Measurements from ENCODE around the gene B4GALT3.

Gene B4GALT3

GRCh38 chr1:161223805-161224694 lies 46.7 kb upstream of the B4GALT3 start:
- peaks cover 16% of the 10 kb centered on the region for H3K36me3 ChIP-seq (ENCODE audit: insufficient read depth, insufficient read length, low read length)
- TF ChIP-seq YY1 (IDR thresholded peaks at IDR 0.05; ENCODE audit: insufficient read depth, insufficient read length) = no peak
- TF ChIP-seq ZNF274 (IDR thresholded peaks at IDR 0.05; ENCODE audit: low read depth, low read length) = no peak
- TF ChIP-seq SUZ12 (IDR thresholded peaks at IDR 0.05; ENCODE audit: extremely low read depth, insufficient read depth, insufficient read length) = no peak
- H3K9ac ChIP-seq (ENCODE audit: insufficient read length, low read depth) = no peak overlapping the region
- peaks cover 16% of the 10 kb centered on the region for H3K4me1 ChIP-seq (ENCODE audit: insufficient read depth, insufficient read length)
- H3K9me3 ChIP-seq (ENCODE audit: insufficient read depth, low read length) = no peaks in the 10 kb centered on the region
- DNase-seq (ENCODE audit: low read depth, low spot score) = no peak
- no peaks in the 10 kb centered on the region for H3K27me3 ChIP-seq (ENCODE audit: insufficient read depth, insufficient read length)
- H3K4me3 ChIP-seq (ENCODE audit: insufficient read length, low read depth) = no peak overlapping the region

DNA sequence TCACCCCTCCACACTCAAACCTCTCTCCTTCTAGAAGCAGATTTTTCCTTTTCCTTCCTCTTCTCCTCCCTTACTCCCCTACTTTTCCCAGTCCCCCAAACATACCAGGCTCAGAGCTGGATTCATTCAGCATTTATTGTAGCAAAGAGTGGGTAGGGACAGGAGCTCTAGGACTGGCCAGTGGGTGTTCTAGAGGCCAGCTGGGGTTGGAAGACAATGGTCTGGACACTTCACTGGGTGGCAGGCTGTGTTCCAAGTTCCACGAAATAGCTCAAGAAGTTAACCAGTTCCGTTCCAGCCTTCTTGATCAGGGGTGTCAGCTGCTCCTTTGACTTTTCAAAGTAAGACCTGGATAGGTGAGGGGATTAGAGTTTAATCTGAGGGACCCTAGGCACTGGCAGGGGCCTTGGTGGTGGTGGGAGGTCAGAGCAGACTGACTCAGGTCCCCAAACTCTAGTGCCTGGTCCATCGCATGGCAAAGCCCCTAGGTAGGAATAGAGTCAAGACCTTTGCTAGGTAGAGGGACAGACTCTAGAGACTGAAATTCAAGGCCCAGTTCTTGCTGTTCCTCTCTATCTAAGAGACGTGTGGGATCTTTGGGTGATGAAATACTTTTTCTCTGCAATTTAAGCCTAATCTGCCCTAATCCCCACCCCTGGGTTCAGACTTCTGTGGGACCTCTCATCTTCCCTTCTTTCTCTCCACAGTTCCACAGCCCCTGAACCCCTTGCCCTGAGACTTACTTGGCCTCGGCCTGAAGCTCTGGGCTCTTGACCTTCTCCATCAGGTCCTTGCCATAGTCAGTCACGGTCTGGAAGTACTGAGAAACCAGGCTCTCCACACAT lies 45.1 kb upstream of the B4GALT3 start:
- no peak overlapping the region for H3K4me3 ChIP-seq (ENCODE audit: insufficient read length, low read depth)
- peaks cover 17% of the 10 kb centered on the region for H3K4me1 ChIP-seq (ENCODE audit: insufficient read depth, insufficient read length)
- TF ChIP-seq SUZ12 (IDR thresholded peaks at IDR 0.05; ENCODE audit: extremely low read depth, insufficient read depth, insufficient read length) (no peak), YY1 (IDR thresholded peaks at IDR 0.05; ENCODE audit: insufficient read depth, insufficient read length) (no peak), ZNF274 (IDR thresholded peaks at IDR 0.05; ENCODE audit: low read depth, low read length) (no peak)
- DNase-seq (ENCODE audit: low read depth, low spot score) = no peak
- no peak overlapping the region for H3K9ac ChIP-seq (ENCODE audit: insufficient read length, low read depth)
- H3K27me3 ChIP-seq (ENCODE audit: insufficient read depth, insufficient read length) = no peaks in the 10 kb centered on the region
- H3K9me3 ChIP-seq (ENCODE audit: insufficient read depth, low read length) = no peaks in the 10 kb centered on the region
- H3K36me3 ChIP-seq (ENCODE audit: insufficient read depth, insufficient read length, low read length) = no peaks in the 10 kb centered on the region

DNA sequence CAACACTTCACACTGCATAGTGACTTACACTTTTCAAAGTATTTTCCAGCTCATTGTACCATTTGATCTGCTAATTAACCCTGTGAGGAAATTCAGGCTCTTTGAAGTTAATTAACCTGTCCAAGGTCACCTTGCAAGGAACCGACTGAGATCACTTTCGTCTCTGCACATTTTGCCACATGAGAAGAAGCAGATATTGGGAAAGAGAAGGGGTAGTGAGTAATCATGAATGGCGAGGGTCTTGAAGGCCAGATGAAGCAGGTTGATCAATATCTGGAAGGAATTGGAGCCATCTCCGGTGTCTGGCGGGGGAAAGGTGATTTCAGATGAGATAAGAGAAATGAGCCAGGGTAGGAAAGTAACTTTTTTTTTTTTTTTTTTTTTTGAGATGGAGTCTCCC lies 42.7 kb upstream of the B4GALT3 start:
- DNase-seq (ENCODE audit: low read depth, low spot score) = no peak
- peaks cover 8% of the 10 kb centered on the region for H3K36me3 ChIP-seq (ENCODE audit: insufficient read depth, insufficient read length, low read length)
- H3K4me3 ChIP-seq (ENCODE audit: insufficient read length, low read depth) = no peak overlapping the region
- no peak overlapping the region for H3K9ac ChIP-seq (ENCODE audit: insufficient read length, low read depth)
- H3K4me1 ChIP-seq (ENCODE audit: insufficient read depth, insufficient read length) = peaks cover 15% of the 10 kb centered on the region
- TF ChIP-seq YY1 (IDR thresholded peaks at IDR 0.05; ENCODE audit: insufficient read depth, insufficient read length) = no peak
- TF ChIP-seq ZNF274 (IDR thresholded peaks at IDR 0.05; ENCODE audit: low read depth, low read length) = no peak
- TF ChIP-seq SUZ12 (IDR thresholded peaks at IDR 0.05; ENCODE audit: extremely low read depth, insufficient read depth, insufficient read length) = no peak
- no peaks in the 10 kb centered on the region for H3K9me3 ChIP-seq (ENCODE audit: insufficient read depth, low read length)
- no peaks in the 10 kb centered on the region for H3K27me3 ChIP-seq (ENCODE audit: insufficient read depth, insufficient read length)

DNA sequence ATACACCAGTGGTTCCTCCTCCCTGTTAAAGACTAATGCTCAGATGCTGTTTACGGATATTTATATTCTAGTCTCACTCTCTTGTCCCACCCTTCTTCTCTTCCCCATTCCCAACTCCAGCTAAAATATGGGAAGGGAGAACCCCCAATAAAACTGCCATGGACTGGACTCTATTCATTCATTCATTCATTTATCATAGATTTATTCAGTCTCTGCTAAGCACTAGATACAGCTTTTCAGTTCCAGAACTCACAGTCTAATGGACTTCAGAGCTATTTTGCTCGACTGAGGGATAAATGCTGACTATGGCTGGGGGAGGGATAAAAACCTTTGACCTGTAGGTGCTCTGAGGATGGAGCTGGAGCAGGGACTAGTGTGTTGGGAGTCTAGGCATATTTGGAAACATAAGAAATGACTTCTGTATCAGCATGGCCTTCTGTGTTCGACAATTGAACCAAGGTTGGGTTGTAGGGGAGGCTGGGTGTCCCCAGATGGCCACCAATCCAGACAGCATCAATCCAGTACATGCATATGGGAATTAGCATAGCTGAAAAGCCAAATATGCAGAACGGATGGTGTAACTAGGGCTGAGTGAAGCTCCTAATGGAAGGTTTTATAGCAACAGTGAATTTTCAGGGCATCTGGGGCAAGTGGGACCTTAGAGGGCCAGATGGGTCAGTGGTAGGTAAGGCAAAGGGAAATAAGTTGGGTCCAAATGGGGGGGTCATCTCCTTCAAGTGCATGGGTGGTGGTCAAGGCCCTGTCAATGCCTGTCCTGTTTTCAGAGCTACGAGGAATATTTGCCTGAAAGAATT lies 42.0 kb upstream of the B4GALT3 start:
- Histone ChIP-seq H3K9me3 (ENCODE audit: insufficient read depth, low read length) (no peaks in the 10 kb centered on the region), H3K9ac (ENCODE audit: insufficient read length, low read depth) (no peak overlapping the region), H3K27me3 (ENCODE audit: insufficient read depth, insufficient read length) (no peaks in the 10 kb centered on the region), H3K4me3 (ENCODE audit: insufficient read length, low read depth) (no peak overlapping the region), H3K4me1 (ENCODE audit: insufficient read depth, insufficient read length) (peaks cover 14% of the 10 kb centered on the region), H3K36me3 (ENCODE audit: insufficient read depth, insufficient read length, low read length) (peaks cover 14% of the 10 kb centered on the region)
- no peak for TF ChIP-seq SUZ12 (IDR thresholded peaks at IDR 0.05; ENCODE audit: extremely low read depth, insufficient read depth, insufficient read length)
- DNase-seq (ENCODE audit: low read depth, low spot score) = no peak

DNA sequence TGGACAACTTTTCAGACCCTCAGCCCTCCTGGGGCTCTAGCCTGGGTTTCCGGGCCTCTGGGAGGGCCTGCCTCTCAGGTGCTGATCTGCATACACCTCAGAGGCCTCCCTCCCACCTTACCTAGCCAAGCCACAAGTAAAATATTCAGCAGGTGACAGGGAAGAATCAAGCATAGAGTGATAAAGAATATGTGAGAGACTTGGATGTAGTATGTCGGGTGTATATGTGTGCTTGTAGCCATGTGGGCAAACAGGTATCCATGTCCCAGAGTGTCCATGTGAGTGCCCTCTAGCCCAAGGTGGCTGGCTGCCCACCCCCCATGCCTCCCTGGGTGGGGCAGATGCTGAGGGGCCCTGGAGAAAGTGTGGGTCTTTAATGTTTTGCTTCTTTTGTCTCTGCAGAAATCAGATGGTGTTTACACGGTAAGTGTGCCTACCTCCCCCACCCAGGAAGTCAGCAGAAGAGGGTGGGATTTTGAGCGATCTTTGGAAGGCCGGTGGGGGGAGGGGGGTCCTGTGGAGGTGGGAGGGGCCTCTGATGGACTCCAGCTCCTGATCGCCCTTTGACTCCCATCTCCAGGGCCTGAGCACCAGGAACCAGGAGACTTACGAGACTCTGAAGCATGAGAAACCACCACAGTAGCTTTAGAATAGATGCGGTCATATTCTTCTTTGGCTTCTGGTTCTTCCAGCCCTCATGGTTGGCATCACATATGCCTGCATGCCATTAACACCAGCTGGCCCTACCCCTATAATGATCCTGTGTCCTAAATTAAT lies 41.2 kb upstream of the B4GALT3 start:
- H3K9me3 ChIP-seq (ENCODE audit: insufficient read depth, low read length) = no peaks in the 10 kb centered on the region
- H3K4me3 ChIP-seq (ENCODE audit: insufficient read length, low read depth) = no peak overlapping the region
- DNase-seq (ENCODE audit: low read depth, low spot score) = no peak
- peaks cover 14% of the 10 kb centered on the region for H3K4me1 ChIP-seq (ENCODE audit: insufficient read depth, insufficient read length)
- TF ChIP-seq ZNF274 (IDR thresholded peaks at IDR 0.05; ENCODE audit: low read depth, low read length) = no peak
- no peak for TF ChIP-seq YY1 (IDR thresholded peaks at IDR 0.05; ENCODE audit: insufficient read depth, insufficient read length)
- no peak for TF ChIP-seq SUZ12 (IDR thresholded peaks at IDR 0.05; ENCODE audit: extremely low read depth, insufficient read depth, insufficient read length)
- peaks cover 22% of the 10 kb centered on the region for H3K36me3 ChIP-seq (ENCODE audit: insufficient read depth, insufficient read length, low read length)
- H3K27me3 ChIP-seq (ENCODE audit: insufficient read depth, insufficient read length) = no peaks in the 10 kb centered on the region
- H3K9ac ChIP-seq (ENCODE audit: insufficient read length, low read depth) = no peak overlapping the region

DNA sequence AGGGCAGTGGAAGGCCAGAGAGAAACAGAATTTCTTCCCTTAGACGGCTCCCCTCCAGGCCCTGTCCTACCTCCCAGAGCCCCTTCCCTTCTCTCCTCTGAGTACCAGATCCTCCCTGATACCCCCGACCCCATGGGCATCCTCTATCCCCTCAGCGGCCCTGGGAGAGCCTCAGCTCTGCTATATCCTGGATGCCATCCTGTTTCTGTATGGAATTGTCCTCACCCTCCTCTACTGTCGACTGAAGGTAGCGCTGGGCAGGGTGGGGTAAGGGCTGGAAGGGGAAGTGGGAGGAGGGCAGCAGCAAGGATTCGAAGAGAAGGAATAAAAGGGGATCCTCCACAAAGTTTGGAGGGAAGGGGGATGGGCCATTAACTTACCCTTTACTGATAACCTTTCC lies 40.5 kb upstream of the B4GALT3 start:
- Histone ChIP-seq H3K36me3 (ENCODE audit: insufficient read depth, insufficient read length, low read length) (peaks cover 29% of the 10 kb centered on the region), H3K4me3 (ENCODE audit: insufficient read length, low read depth) (no peak overlapping the region), H3K9ac (ENCODE audit: insufficient read length, low read depth) (no peak overlapping the region), H3K27me3 (ENCODE audit: insufficient read depth, insufficient read length) (no peaks in the 10 kb centered on the region), H3K9me3 (ENCODE audit: insufficient read depth, low read length) (no peaks in the 10 kb centered on the region), H3K4me1 (ENCODE audit: insufficient read depth, insufficient read length) (peaks cover 14% of the 10 kb centered on the region)
- TF ChIP-seq YY1 (IDR thresholded peaks at IDR 0.05; ENCODE audit: insufficient read depth, insufficient read length) (no peak), ZNF274 (IDR thresholded peaks at IDR 0.05; ENCODE audit: low read depth, low read length) (no peak), SUZ12 (IDR thresholded peaks at IDR 0.05; ENCODE audit: extremely low read depth, insufficient read depth, insufficient read length) (no peak)
- no peak for DNase-seq (ENCODE audit: low read depth, low spot score)

Data from NT2/D1 (cell line).